Measurements from ENCODE around the gene SPATA3. TPM values are rescaled to one million over a fixed set of nuclear protein-coding genes. Genes with fewer than 3 reads are reported as not detected.

Gene SPATA3
- total and polyA plus RNA-seq, 2 of the 13 experiments (the other 11 are each of a cell fraction or from before 2014, with no cell fraction given), result not detected

DNA sequence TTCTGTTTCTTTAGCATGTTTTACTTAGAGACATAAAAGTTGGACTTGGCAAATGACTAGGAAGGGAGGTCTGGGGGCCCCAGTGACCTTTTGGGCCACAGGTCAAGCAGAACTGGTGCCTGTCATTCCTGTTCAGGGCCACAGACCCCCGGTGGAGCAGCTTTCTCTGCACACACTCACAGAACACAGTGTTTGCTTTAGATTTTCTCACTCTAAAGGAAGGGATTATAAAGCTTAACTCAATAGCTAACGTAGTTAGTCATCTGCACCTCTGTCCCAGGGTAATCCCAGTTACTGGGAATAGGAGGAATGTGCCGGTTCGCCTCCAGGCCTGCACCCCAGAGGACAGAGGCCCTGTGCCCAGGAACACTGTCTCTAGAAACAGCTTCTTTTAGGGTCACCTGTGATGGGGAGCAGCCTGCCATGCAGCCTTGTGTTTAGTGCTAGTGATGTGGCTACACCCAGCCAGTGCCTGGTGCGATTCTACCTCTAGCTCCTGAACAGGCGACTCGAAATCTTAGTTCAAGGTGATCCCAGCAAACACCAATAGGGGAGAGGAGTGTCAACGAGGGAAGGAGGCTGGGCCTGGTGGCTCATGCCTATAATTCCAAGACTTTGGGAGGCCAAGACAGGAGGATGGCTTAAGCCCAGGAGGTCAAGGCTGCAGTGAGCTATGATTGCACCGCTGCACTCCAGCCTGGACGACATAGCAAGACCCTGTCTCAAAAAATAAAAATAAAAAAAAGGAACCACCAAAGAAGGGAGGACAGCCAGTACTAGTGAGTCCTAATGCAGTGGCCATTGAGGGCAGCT, 11.6 kb downstream of the SPATA3 start (continued):
- TF ChIP-seq ZNF275 (CRISPR knock-in tag; IDR thresholded peaks at IDR 0.05; ENCODE audit: borderline replicate concordance) (no peak), KDM3A (CRISPR knock-in tag; IDR thresholded peaks at IDR 0.05; ENCODE audit: low read depth) (no peak), ZNF121 (CRISPR knock-in tag; IDR thresholded peaks at IDR 0.05) (peak; percentile 86), ZNF761 (CRISPR knock-in tag; conservative IDR thresholded peaks at IDR 0.05) (0 out of 2 replicates have a peak, but pooled peaks have one; percentile 9), MEIS2 (CRISPR knock-in tag; IDR thresholded peaks at IDR 0.05) (peak; percentile 60; the same call in 1 of the 2 replicates), NCOA2 (CRISPR knock-in tag; IDR thresholded peaks at IDR 0.05) (peak; percentile 52), HDAC1 (CRISPR knock-in tag; IDR thresholded peaks at IDR 0.05) (peak; percentile 63), PHF21A (CRISPR knock-in tag; IDR thresholded peaks at IDR 0.05) (peak; percentile 52; the same call in 1 of the 2 replicates), ZSCAN29 (CRISPR knock-in tag; conservative IDR thresholded peaks at IDR 0.05) (0 out of 2 replicates have a peak, but pooled peaks have one; percentile 68), UBTF (CRISPR knock-in tag; IDR thresholded peaks at IDR 0.05) (0 out of 2 replicates have a peak, but pooled peaks have one; percentile 16), ZNF878 (CRISPR knock-in tag; IDR thresholded peaks at IDR 0.05) (no peak), FOSL2 (CRISPR knock-in tag; IDR thresholded peaks at IDR 0.05) (peak; percentile 67), ZFY (CRISPR knock-in tag; IDR thresholded peaks at IDR 0.05) (0 out of 2 replicates have a peak, but pooled peaks have one; percentile 37), NKX3-1 (CRISPR knock-in tag; IDR thresholded peaks at IDR 0.05) (no peak), BHLHE40 (IDR thresholded peaks at IDR 0.05; ENCODE audit: low read length) (peak; percentile 22; the same call in 1 of the 2 replicates), NCOA1 (CRISPR knock-in tag; IDR thresholded peaks at IDR 0.05) (0 out of 2 replicates have a peak, but pooled peaks have one; percentile 53), ZSCAN31 (CRISPR knock-in tag; IDR thresholded peaks at IDR 0.05; ENCODE audit: low read depth) (peak; percentile 30; the same call in 1 of the 2 replicates), BRD4 (CRISPR knock-in tag; IDR thresholded peaks at IDR 0.05) (no peak), NR2C2 (CRISPR knock-in tag; IDR thresholded peaks at IDR 0.05; ENCODE audit: borderline replicate concordance) (0 out of 2 replicates have a peak, but pooled peaks have one; percentile 31), ZNF503 (CRISPR knock-in tag; IDR thresholded peaks at IDR 0.05) (peak; percentile 82; the same call in 1 of the 2 replicates), SAP130 (CRISPR knock-in tag; IDR thresholded peaks at IDR 0.05; ENCODE audit: low read depth) (peak; percentile 41; the same call in 1 of the 2 replicates), HNF4A (CRISPR knock-in tag; IDR thresholded peaks at IDR 0.05) (peak; percentile 63)
- TF ChIP-seq, protein P1, sequence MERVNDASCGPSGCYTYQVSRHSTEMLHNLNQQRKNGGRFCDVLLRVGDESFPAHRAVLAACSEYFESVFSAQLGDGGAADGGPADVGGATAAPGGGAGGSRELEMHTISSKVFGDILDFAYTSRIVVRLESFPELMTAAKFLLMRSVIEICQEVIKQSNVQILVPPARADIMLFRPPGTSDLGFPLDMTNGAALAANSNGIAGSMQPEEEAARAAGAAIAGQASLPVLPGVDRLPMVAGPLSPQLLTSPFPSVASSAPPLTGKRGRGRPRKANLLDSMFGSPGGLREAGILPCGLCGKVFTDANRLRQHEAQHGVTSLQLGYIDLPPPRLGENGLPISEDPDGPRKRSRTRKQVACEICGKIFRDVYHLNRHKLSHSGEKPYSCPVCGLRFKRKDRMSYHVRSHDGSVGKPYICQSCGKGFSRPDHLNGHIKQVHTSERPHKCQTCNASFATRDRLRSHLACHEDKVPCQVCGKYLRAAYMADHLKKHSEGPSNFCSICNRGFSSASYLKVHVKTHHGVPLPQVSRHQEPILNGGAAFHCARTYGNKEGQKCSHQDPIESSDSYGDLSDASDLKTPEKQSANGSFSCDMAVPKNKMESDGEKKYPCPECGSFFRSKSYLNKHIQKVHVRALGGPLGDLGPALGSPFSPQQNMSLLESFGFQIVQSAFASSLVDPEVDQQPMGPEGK (CRISPR knock-in tag; IDR thresholded peaks at IDR 0.05), result peak; percentile 65; the same call in 1 of the 2 replicates
